Measurements from ENCODE around the gene MARVELD2.
"Not testable (repeated sequence)": the region's sequence is repeated elsewhere in the genome, so short reads cannot be mapped to it uniquely, and the experiment has no call there.

MARVELD2 gene

GRCh38 chr5:69418554-69418953 is 3.6 kb downstream of the MARVELD2 start:
- DNase-seq (ENCODE audit: low spot score) = no peak
- Histone ChIP-seq H3K4me3 (no peak overlapping the region), H3K27ac (no peak overlapping the region)
- TF ChIP-seq CTCF (IDR thresholded peaks at IDR 0.05) = no peak

GRCh38 chr5:69431424-69432303 is 16.7 kb downstream of the MARVELD2 start:
- no peak overlapping the region for H3K4me3 ChIP-seq
- no peak for TF ChIP-seq CTCF (IDR thresholded peaks at IDR 0.05)
- no peak for DNase-seq (ENCODE audit: low spot score)
- H3K27ac ChIP-seq = no peak overlapping the region

GRCh38 chr5:69432412-69433206 is 17.7 kb downstream of the MARVELD2 start:
- no peak overlapping the region for H3K4me3 ChIP-seq
- no peak for TF ChIP-seq CTCF (IDR thresholded peaks at IDR 0.05)
- DNase-seq (ENCODE audit: low spot score) = no peak
- no peak overlapping the region for H3K27ac ChIP-seq

GRCh38 chr5:69435276-69435884 is 20.5 kb downstream of the MARVELD2 start:
- H3K4me3 ChIP-seq; H3K27ac ChIP-seq; DNase-seq (ENCODE audit: low spot score): not testable (repeated sequence)

- TF ChIP-seq CTCF (IDR thresholded peaks at IDR 0.05) = no peak
- no peak overlapping the region for H3K4me3 ChIP-seq
- DNase-seq (ENCODE audit: low spot score) = no peak
- H3K27ac ChIP-seq = no peak overlapping the region
These were observed 29.3 kb downstream of the MARVELD2 start for GRCh38 chr5:69444127-69444754.

- no peak for DNase-seq (ENCODE audit: low spot score)
- TF ChIP-seq CTCF (IDR thresholded peaks at IDR 0.05) = no peak
- Histone ChIP-seq H3K27ac (no peak overlapping the region), H3K4me3 (no peak overlapping the region)
These were observed 34.6 kb downstream of the MARVELD2 start for GRCh38 chr5:69449511-69449910.

- no peak for DNase-seq (ENCODE audit: low spot score)
- no peak overlapping the region for H3K4me3 ChIP-seq
- no peak for TF ChIP-seq CTCF (IDR thresholded peaks at IDR 0.05)
- no peak overlapping the region for H3K27ac ChIP-seq
These were observed 35.2 kb downstream of the MARVELD2 start for GRCh38 chr5:69450116-69450515.

GRCh38 chr5:69450527-69450926 is 35.6 kb downstream of the MARVELD2 start:
- not testable (repeated sequence) for H3K27ac ChIP-seq; DNase-seq (ENCODE audit: low spot score); H3K4me3 ChIP-seq

Measured in coronary artery (tissue), 2 donors.